DMS 273 (cell line): ENCODE data around the gene CDK8.

Experiments
- DNase-seq: peaks from one replicate; lab custom pipeline; 2025; ENCODE audit not compliant: unreplicated experiment; lab: John Stamatoyannopoulos, UW

CDK8 gene

GRCh38 chr13:26380930-26381329 is 127.0 kb downstream of the CDK8 start:
- DNase-seq = no peak

- DNase-seq = no peak
These were observed 128.4 kb downstream of the CDK8 start for GRCh38 chr13:26382366-26382765.

- no peak for DNase-seq
These were observed 128.9 kb downstream of the CDK8 start for GRCh38 chr13:26382835-26383234.

- DNase-seq = no peak
These were observed 130.7 kb downstream of the CDK8 start for GRCh38 chr13:26384587-26384986.

DNA sequence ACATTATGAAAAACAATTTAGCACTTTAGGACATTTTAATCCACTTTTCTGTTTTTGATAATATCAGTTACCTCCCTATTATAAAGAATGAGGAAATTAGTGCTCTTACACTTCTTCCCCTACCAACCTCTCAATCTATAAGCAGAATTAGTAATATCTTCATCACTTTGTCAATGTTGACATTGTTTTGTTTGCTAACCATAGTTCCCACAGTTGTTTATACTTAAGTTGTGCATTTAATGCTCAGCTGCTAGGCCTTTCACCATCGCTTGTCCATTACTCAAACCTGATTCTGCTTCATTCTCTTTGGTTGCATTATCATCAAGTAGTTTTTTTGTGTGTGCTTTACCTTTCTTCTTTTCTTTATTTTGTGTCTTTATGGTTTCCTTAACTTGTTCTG is 132.1 kb downstream of the CDK8 start:
- DNase-seq = no peak

- DNase-seq = no peak
These were observed 136.3 kb downstream of the CDK8 start for GRCh38 chr13:26390203-26390602.

DNA sequence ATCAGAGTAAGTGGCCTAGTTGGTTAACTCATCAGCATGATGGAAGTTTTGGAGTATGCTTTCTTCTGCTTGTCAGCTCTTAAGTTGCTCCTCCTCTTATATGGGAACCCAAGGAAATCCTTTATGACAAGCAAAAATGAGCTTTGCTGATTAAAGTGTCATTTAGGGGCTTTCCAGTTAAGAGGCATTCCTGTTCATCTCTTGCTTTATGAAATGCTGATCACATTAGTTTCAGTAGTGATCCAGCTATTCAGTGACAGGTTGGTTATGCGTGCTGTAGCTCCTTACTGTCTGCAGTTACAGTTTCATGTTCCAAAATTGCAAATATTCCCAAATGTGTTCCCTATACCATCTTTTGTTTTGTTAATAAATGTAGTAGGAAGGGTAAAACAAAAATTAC is 146.6 kb downstream of the CDK8 start:
- DNase-seq = no peak

DNA sequence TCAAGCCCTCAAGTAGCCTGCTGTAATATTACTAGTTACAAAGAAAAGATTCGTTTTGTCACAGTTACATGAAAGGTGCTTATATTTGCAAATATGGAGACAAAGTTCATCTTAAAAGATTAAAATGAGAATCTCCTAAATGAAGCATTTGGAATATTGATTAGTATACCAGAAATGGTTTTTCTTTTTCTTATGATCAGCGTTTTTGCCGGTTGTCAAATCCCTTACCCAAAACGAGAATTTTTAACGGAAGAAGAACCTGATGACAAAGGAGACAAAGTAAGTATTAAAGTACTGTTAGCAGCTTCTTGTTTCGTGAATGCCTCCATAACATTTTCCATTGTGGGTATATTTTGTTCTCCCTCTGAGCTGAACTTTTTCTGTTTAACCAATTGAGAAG is 147.1 kb downstream of the CDK8 start:
- DNase-seq = no peak

DNA sequence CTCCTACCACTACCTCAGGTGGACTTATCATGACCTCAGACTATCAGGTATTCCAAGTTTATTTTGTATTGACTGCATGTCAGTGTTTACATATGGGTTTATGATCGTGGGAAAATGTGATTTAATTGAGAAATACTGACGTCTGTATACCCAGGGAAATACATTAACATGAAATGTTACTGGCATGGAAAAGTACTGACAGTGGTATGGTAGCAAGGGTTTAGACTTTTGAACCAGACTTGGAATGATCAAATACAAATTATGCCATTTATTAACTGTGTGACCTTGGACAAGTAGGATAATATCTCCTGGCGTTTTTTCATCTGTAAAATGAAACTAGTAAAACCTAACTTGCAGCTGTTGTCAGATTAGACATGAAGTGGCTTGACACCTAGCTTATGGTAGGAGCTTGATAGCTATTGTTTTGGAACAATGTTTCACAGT is 147.7 kb downstream of the CDK8 start:
- DNase-seq = no peak

DNA sequence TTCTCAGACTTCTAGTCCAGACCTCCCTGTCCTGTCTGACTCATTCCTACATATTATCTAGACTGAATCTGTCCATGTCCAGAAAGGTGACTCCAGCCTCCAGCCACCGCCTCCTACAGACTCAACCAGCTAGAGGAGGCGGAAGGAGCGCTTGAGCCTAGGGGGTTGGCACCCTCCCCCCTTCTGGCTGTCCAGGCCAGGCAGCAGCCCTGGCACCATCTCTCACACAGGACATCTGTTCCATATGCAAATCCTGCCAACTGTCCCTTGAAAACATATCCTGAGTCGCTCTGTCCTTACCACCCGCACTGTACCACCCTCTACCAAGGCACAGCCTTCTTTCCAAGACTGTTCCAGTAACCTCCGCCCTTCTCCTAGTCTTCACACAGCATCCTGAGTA is 152.9 kb downstream of the CDK8 start:
- peak; percentile 21 for DNase-seq

DNA sequence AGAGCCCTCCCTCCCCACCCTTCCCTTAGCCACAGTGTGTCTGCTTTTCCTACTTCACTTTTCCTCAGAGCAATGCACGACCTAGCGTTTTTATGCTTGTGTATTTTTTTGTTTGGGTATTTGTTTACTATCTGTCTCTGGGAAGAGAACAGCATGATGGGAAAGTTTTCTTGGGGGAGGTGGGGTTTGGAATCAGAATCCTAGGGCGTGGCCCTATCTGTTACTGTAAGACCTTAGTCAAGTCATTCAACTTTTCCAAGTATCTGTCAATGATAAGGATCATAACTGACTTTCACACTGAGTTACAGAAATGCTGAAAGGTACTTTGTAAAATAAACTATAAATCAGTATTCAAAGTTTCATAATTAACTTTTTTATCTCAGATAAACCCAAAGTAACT is 157.3 kb downstream of the CDK8 start:
- no peak for DNase-seq

- DNase-seq = no peak
These were observed 158.3 kb downstream of the CDK8 start for GRCh38 chr13:26412263-26412662.

DNA sequence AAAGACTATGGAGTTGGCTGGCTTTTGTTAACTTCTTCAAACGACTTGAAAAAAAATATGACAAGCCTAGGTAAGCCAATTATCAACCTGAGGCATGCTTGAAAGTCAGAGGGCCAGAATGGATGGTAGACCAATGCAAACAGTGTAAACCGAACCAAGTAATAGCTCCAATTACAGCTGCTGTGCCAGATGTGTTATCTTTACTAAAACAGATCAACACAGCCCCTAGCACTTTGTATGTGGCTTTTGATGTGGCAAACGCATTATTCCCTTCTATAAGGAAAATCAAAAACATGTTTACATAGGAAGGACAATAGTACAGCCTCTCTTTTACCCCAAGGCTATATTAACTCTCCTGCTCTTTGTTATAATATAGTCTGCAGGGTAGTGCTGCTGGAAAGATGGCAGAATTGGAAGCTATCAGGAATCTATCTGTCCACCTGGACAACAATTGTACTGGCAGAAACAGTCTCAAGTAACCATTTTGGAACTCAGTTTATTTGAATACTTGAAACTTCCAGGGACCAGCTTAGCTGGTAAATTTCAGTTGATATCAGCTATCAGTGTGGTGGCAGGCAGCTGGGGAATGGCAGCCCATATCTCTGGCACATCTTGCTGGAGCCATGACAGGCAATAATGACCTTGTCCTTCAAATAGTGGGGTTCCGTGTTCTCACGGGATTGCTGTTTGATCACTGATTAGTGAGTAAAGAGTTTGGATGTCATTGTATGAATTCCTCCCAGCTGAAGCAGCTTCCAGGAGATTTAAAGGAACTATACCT is 159.2 kb downstream of the CDK8 start:
- DNase-seq = no peak

GRCh38 chr13:26420282-26420960 is 166.5 kb downstream of the CDK8 start:
- no peak for DNase-seq

DNA sequence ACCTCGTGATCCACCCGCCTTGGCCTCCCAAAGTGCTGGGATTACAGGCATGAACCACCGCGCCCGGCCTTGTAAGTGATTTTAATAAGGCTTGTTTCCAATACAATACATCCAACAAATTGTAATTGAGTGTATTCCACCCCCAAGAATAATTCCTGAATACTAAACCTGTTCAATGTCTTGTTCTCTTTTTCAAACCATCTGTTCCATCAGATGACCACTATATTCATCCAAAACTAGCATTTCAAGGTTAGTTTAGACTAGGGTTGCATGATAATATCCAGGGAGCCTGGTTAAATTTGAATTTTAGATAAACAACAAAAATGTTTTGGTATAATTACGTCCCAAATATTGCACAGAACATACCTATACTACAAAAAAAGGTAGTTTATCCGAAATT is 168.1 kb downstream of the CDK8 start:
- no peak for DNase-seq

GRCh38 chr13:26423629-26424028 is 169.7 kb downstream of the CDK8 start:
- DNase-seq = no peak

DNA sequence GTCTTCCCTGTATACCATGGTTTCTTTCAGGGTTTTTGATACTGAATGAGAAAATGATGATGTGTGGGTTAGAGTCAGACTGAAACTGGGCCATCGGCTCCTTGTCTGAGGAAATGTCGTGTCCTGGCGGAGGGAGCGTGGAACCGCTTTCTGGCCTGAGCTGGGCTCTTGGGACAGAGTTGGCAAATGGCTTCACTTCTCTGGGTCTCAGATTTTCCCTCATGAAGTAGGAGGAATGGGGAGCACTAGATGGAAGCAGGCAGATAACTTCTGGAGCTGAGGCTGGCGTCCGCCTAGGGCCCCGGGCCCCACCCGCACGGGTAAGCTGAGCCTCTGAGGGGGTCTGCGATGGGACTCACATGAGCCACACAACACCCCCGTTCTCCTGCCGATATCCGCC is 170.3 kb downstream of the CDK8 start:
- DNase-seq = no peak

DNA sequence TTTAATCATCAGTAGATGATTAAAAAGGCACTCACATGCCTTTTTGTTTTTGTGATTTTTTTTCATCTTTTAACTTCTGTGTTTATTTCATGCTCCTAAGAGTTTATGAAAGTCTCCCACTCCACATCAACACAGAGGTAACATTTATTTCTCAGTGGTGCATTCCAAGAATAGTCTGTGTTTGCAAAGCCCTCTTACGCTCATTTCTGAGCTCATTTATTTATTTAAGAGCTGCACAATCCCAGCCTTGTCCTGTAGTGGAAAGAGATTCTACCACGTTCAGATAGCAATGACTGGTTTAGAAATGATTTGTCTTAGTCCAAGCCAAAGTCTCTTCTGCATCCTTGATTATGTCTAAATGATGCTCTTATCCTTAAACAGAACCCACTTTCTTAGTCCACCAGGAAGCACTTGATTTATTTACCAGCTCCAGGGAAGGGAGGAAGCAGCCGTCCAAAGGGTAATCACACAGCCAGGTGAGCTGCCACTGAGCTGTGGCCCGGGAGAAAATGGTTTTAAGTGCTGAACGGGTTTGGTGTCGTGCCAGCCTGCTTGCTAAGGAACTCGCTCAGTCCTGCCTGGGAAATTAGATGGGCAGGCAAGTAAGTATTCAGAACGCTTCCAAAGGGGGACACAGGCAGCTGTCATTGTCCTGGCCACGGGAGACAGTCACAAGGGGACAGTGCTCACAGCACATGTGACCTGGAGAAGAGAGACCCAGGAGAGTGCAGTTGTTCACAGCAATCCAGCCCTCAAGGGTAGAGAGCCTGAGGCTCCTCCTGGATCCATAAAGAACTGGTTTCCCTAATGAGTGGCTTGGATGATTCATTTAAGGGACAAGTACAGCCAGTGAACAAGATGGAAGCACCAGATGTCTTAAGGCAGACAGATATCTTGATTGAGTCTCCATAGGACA is 171.8 kb downstream of the CDK8 start:
- DNase-seq = no peak

GRCh38 chr13:26433776-26434175 is 179.8 kb downstream of the CDK8 start:
- no peak for DNase-seq

DNA sequence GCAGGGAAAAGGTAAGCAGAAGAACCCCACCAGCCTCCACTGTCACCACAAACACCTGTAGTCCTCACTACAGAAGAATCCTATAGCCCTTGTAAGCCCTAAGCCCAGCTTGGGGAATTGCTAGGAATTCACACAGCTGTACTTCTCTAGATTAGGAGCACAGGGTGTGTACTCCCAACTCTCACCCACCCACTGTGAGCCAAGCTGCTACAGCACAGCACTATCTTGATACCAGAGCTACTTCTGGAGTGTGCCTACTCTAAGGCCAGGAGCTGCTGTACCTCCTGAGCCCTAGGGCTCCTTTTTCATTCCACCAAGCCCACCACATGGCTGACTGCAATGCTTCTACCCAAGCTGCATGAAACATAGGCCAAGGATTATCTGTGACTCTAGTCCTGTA is 181.2 kb downstream of the CDK8 start:
- no peak for DNase-seq

GRCh38 chr13:26435646-26436045 is 181.7 kb downstream of the CDK8 start:
- no peak for DNase-seq

- DNase-seq = no peak
These were observed 183.0 kb downstream of the CDK8 start for GRCh38 chr13:26436914-26437313.
